ENCODE measurements around the gene SLC16A1.

SLC16A1 gene

DNA sequence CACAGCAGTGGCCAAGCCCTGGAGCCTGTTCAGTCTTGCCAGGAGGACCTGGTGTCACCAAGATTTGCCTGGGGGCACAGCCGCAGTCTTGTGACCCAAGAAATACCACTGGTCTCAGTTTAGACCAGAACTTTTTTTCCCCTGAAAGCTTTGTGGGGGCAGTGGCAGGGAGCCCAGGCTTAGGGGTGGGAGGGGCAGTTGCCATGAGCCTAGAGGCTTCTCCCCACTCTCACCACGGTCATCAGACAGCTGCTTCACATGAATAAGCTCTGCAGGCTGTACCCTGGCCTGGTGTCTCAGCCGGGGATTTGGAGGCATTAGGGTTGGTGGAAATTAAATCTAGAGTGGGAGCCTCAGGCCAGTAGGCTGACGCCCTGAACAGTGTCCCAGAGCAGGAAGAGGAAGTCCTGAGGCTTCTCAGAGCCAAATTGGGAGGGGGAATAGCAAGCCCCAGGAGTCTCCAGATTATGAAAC, 73.7 kb downstream of the SLC16A1 start:
- DNase-seq (ENCODE audit: low read depth), result no peak

DNA sequence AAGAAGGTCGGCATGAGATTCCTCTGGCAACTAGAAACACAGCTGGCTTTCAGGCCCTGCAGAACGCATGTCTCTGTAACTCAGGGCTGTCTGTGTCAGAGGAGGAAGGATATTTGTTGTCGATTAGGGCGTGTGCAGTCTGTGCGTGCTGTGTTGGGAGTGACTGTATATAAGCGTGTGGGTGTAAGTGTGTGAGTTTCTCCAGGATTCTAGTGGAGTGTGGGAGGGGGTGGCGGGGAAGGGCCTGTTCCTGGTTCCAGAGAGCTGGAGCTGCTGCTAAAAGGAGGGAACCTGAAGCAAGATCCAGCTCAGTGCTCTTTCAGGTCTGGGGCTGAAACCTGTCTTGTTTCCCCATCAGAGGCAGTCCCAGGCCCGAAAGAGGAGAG, 74.3 kb downstream of the SLC16A1 start:
- no peak for DNase-seq (ENCODE audit: low read depth)

DNA sequence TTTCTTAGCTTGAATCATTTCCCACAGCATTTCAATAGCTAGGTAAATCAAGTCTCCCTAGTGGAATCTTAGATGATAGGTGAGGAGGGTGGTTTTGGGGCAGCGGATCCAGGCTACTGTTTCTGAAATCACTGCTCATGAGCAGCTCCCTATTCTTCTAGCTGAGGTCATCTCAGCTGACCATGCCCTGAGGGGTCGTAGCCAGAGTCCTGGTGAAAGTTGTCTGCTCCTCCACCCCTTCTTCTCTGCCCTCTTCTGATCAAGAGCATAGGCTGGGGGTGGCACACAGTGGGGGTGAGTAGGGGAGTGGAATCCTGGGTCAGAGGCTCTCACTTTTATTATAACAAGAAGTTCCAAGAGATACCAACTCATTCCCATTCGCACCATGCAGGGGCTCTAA, 76.2 kb downstream of the SLC16A1 start:
- DNase-seq (ENCODE audit: low read depth), result no peak

DNA sequence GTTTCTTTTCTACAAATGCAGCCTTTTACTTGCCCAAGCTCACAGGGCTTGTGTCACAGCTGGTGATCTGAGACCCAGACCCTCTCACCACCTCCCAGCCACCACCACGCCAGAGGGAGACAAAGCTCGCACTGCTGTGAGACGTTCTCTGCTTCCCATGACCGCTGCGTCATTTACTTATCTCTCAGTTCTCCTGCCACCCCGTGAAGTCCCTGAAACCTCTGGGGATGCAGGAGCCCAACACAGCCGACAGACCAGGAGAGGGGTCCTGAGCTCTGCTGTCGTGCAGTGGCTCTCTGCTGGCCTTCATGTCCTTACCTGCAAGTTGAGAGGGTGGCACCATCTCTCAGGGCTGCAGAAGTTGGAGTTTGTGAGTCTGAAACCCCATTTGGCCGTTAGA, 77.7 kb downstream of the SLC16A1 start:
- DNase-seq (ENCODE audit: low read depth), result no peak

DNA sequence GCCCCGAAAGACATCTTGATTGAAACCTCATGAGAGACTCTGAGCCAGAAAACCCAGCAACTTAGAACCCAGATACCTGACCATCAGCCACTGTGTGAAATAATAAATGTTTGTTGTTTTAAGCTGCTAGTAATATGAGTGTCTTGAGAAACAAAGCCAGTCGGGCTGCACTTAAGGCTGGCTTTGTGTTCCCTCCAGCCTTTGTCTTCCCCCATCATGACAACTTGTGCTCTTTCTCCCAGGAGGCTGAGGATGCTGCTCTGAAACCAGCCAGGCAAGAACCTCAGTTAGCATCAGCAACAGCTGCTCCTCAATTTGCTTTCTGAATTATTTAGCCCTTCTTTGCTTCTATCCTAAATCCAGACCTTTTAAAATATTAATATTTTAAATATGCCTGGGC, 78.2 kb downstream of the SLC16A1 start:
- DNase-seq (ENCODE audit: low read depth), result no peak

DNA sequence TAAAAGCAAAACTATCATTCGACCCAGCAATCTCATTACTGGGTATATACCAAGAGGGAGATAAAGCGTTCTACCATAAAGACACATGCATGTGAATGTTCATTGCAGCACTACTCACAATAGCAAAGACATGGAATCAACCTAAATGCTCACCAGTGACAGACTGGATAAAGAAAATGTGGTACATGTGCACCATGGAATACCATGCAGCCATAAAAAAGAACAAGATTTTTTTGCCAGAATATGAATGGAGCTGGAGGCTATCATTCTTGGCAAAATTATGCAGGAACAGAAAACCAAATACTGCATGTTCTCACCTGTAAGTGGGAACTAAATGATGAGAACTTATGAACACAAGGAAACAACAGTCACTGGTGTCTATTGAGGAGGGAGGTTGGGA, 79.7 kb downstream of the SLC16A1 start:
- no peak for DNase-seq (ENCODE audit: low read depth)

DNA sequence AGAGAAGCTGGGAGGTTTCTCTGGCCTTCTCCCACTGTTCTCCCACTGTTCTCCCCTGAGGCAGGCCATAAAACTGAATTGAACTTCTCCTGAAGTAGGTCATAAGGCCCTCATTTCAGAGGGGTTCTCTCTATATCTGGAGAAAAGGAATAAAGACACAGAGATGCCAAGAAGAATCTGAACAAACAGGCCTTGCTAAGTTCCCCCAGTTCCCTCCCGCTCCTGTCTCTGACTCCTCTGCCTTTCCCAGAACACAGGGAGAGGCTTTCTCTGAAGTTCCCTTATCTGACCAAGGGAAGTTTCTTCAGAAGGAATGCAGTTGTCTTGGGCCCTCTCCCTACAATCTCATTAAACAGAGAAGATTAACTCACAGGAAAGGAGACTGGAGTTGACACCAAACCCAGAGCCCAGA, 83.4 kb downstream of the SLC16A1 start:
- no peak for DNase-seq (ENCODE audit: low read depth)

DNA sequence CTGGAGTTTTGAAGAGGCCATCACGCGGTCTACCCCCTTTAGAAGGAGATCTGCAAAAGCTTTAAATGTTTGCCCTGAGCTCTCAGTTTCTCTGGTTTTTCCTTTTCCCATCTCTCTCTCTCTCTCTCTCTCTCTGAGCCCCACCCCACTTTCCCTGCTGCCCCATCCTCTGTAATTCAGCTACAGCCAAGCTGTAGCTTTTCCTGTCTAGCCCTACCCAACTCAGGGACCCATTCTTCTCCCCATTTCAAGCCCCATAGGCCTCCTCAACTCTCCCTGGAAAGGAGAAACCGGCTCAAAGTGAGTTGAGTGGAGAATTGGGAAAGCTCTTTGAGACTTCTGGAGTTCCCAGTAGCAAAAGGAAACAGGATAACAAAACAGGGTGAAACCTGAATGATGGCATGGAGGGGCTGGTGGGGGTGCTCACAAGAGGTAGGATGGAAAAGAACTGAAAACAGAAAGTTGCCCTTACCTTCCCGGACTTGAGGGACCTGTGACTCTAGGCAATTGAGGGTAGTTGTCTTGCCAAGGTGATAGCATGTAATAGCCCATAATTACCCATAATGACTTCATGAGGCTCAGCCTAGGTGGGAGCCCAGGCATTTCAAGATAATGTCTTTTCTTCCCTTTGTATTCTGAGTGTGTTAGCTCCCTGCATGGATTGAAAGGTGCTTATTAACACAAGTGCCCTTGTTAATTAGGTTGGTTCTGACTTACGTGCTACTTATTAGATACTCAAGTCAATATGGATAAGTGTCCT, 84.9 kb downstream of the SLC16A1 start:
- DNase-seq (ENCODE audit: low read depth), result no peak

DNA sequence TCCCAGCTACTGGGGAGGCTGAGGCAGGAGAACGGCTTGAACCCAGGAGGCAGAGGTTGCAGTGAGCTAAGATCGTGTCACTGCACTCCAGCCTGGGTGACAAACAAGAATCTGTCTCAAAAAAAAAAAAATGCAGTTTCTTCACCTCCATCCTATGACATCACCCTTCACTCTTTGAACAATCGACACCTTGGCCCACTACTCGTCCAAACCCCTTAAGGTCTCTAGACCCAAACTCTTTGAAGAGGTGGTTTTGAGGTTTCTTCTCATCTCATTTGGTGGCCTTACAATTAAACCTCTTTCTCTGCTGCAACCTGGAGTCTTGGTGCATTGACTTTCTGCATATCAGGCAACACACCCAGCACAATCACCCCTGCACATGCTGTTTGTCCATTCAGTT, 86.1 kb downstream of the SLC16A1 start:
- DNase-seq (ENCODE audit: low read depth), result no peak

DNA sequence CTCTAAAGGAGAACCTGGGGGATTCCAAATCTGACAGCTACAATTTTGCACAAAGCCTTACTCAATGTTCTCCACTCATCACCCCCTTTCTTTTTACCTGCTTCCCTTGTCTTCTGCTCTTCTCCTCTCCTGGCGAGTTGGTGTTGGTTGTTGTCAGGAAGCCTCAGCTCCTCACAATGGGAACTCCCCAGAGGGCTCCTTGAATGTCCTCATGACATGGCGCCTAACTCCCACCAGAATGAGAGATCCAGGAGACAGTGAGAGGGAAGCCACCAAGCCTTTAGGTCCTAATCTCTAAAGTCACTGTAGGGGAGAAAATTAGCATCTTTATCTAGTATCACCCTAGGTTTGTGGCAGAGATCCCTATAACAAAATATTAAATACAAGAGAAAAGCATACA, 87.8 kb downstream of the SLC16A1 start:
- no peak for DNase-seq (ENCODE audit: low read depth)

DNA sequence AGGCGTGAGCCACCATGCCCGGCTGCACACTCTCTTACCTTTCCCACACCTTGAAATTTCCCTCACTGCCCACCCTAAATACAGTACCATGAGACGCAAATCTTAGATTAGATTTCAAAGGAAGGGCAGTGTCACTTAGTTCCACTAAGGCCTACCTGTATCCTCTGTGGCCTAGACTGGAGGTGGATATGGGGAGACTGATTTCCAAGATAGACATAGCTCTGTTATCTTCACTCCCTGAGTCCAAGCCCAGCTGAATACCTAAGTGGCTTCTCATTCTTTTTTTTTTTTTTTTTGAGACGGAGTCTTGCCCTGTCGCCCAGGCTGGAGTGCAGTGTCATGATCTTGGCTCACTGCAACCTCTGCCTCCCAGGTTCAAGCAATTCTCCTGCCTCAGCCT, 89.0 kb downstream of the SLC16A1 start:
- DNase-seq (ENCODE audit: low read depth), result no peak

DNA sequence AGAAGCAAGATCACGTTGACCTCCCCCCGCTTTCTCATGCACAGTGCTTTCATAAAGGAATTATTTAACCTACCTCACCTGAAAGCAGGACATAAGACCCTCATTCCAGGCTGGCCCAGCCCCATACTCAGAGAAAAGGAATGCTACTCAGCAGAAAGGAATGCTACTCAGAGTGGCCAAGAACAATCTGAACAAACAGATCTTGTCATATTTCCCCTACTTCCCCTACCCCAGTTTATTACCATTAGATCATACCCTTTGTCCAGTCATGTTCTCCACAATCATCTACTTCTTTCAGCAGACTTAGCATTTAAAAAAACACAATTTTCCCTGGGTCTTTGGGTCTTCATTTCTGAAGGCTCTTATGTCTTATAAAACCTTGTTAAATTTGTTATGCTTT, 89.8 kb downstream of the SLC16A1 start:
- no peak for DNase-seq (ENCODE audit: low read depth)

DNA sequence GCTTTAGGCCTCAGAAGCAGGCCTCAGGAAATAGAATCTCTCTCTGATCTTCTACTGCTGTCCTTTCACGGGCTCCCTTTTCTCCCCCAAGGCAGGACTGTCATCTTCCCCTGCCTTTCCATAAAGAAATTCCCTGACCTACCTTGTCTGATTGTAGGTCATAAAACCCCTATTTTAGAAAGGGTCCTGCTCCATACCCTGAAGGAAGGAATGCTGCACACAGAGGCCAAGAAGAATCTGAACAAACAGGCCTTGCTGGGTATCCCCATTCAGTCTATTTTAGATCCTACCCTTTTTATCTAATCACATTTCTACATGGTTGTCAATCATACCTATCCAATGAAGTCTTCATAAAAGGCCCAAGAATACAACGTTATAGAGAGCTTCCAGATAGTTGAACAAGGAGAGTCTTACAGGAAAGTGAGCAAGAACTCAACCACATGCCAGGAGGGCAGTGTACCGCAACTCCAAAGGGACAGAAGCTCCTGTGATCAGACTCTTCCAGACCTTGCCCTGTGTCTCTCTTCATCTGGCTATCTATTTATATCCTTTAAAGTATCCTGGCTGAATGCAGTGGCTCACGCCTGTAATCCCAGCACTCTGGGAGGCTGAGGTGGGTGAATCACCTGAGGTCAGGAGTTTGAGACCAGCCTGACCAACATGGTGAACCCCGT, 93.1 kb downstream of the SLC16A1 start:
- DNase-seq (ENCODE audit: low read depth), result no peak

Measured in activated T-cell treated with anti-CD3 and anti-CD28 coated beads for 48 hours (primary cell).